ENCODE data around the gene USP8.

USP8 gene

GRCh38 chr15:50546566-50546965 lies 122.4 kb downstream of the USP8 start, which contains the start of gene USP50:
Gene USP50, minus strand, starts transcription at chr15:50546666. Its CDS starts 141 bp downstream, at chr15:50546525.
- H3K27ac ChIP-seq: no peak within 1 kb of the TSS
- TF ChIP-seq ZFX (IDR thresholded peaks at IDR 0.05) (no peak), CTCF (conservative IDR thresholded peaks at IDR 0.05) (no peak)

- TF ChIP-seq ZFX (IDR thresholded peaks at IDR 0.05) (no peak), CTCF (conservative IDR thresholded peaks at IDR 0.05) (no peak)
- no peak overlapping the region for H3K27ac ChIP-seq
Measured at GRCh38 chr15:50549326-50549725, 125.1 kb downstream of the USP8 start.

- TF ChIP-seq ZFX (IDR thresholded peaks at IDR 0.05): no peak
- no peak for TF ChIP-seq CTCF (conservative IDR thresholded peaks at IDR 0.05)
- H3K27ac ChIP-seq: no peak overlapping the region
Measured at GRCh38 chr15:50552238-50552637, 128.0 kb downstream of the USP8 start.

GRCh38 chr15:50556642-50557371 lies 132.6 kb downstream of the USP8 start:
- no peak overlapping the region for H3K27ac ChIP-seq
- no peak for TF ChIP-seq CTCF (conservative IDR thresholded peaks at IDR 0.05)
- TF ChIP-seq ZFX (IDR thresholded peaks at IDR 0.05): no peak

- TF ChIP-seq ZFX (IDR thresholded peaks at IDR 0.05) (no peak), CTCF (conservative IDR thresholded peaks at IDR 0.05) (no peak)
- H3K27ac ChIP-seq: no peak overlapping the region
Measured at GRCh38 chr15:50558012-50558411, 133.8 kb downstream of the USP8 start.

- H3K27ac ChIP-seq: no peak overlapping the region
- TF ChIP-seq CTCF (conservative IDR thresholded peaks at IDR 0.05) (no peak), ZFX (IDR thresholded peaks at IDR 0.05) (no peak)
Measured at GRCh38 chr15:50562735-50563640, 138.8 kb downstream of the USP8 start.

GRCh38 chr15:50563756-50564155 lies 139.6 kb downstream of the USP8 start:
- TF ChIP-seq CTCF (conservative IDR thresholded peaks at IDR 0.05): no peak
- no peak overlapping the region for H3K27ac ChIP-seq
